ENCODE results near the gene SORCS3. TPM values are rescaled to one million over a fixed set of nuclear protein-coding genes. Genes with fewer than 3 reads are reported as not detected.

Gene SORCS3
- polyA plus RNA-seq, 1 donor from 2014 or later, result 9.8 TPM

DNA sequence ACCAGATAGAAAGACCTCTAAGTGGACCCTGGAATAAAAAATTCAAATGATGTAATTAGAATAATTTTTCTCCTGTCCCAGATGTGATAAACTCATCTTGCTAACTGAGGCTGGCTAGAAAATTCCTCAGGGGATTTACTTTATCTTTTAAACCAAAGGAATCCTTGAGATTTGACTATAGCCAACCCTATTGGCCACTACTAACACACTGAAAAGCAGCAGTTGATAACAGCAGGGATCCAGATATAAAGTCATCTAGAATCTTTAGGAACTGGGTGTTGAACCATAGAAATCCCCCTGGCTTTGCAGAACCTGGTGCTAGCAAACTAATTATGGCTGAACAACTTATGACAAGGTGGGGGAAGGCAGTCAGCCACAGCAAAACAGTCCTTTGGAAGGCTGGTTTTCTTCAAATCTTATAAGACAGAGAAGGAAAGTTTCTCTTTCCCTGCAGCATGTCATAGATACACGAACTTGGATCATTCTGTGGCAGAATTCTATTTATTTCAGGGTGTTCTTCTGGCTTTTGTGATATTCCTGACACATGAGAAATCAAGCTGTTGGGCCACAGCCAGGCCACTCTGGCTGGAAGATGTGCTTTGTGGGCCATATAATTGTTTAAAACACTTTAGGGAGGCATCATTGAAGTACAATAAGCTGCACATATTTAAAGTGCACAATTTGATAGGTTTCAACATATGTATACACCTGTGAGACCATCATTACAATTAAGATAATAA is 643.6 kb downstream of the SORCS3 start:
- no peaks in the 10 kb centered on the region for H3F3A ChIP-seq (ENCODE audit: insufficient read depth, low read length, poor library complexity, severe bottlenecking)
- no peaks in the 10 kb centered on the region for H3K79me2 ChIP-seq (replicated peaks; ENCODE audit: insufficient read depth, low read length)
- no peaks in the 10 kb centered on the region for H3K9me2 ChIP-seq (ENCODE audit: insufficient read depth, low read length)
- H3K9ac ChIP-seq (ENCODE audit: low read length), result no peak overlapping the region
- no peak overlapping the region for H3K4me2 ChIP-seq (ENCODE audit: low read length)
- H4K20me1 ChIP-seq (ENCODE audit: insufficient read depth), result no peaks in the 10 kb centered on the region
- H3K9me3 ChIP-seq (ENCODE audit: low read length), result no peaks in the 10 kb centered on the region
- no peaks in the 10 kb centered on the region for H3K27me3 ChIP-seq (ENCODE audit: insufficient read depth, low read depth, low read length)
- H3K36me3 ChIP-seq (ENCODE audit: insufficient read depth, low read length), result no peaks in the 10 kb centered on the region
- no peak overlapping the region for H3K27ac ChIP-seq (ENCODE audit: low read length)
- H3K4me3 ChIP-seq (ENCODE audit: low read length), result no peak overlapping the region
- TF ChIP-seq EP300 (conservative IDR thresholded peaks at IDR 0.05; ENCODE audit: poor library complexity, severe bottlenecking) (no peak), POLR2AphosphoS5 (IDR thresholded peaks at IDR 0.05) (no peak), RAD21 (conservative IDR thresholded peaks at IDR 0.05) (no peak), CTCF (IDR thresholded peaks at IDR 0.05; ENCODE audit: poor library complexity, severe bottlenecking) (no peak), TAF1 (IDR thresholded peaks at IDR 0.05; ENCODE audit: low read depth) (no peak), MXI1 (conservative IDR thresholded peaks at IDR 0.05; ENCODE audit: poor library complexity, severe bottlenecking) (no peak), SMC3 (conservative IDR thresholded peaks at IDR 0.05; ENCODE audit: poor library complexity) (no peak), EZH2 (IDR thresholded peaks at IDR 0.05; ENCODE audit: borderline replicate concordance, insufficient read depth, low read length, poor library complexity, severe bottlenecking) (no peak)
- TF ChIP-seq, protein P1, sequence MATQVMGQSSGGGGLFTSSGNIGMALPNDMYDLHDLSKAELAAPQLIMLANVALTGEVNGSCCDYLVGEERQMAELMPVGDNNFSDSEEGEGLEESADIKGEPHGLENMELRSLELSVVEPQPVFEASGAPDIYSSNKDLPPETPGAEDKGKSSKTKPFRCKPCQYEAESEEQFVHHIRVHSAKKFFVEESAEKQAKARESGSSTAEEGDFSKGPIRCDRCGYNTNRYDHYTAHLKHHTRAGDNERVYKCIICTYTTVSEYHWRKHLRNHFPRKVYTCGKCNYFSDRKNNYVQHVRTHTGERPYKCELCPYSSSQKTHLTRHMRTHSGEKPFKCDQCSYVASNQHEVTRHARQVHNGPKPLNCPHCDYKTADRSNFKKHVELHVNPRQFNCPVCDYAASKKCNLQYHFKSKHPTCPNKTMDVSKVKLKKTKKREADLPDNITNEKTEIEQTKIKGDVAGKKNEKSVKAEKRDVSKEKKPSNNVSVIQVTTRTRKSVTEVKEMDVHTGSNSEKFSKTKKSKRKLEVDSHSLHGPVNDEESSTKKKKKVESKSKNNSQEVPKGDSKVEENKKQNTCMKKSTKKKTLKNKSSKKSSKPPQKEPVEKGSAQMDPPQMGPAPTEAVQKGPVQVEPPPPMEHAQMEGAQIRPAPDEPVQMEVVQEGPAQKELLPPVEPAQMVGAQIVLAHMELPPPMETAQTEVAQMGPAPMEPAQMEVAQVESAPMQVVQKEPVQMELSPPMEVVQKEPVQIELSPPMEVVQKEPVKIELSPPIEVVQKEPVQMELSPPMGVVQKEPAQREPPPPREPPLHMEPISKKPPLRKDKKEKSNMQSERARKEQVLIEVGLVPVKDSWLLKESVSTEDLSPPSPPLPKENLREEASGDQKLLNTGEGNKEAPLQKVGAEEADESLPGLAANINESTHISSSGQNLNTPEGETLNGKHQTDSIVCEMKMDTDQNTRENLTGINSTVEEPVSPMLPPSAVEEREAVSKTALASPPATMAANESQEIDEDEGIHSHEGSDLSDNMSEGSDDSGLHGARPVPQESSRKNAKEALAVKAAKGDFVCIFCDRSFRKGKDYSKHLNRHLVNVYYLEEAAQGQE (IDR thresholded peaks at IDR 0.05; ENCODE audit: borderline replicate concordance), result no peak
- no peak overlapping the region for H2AFZ ChIP-seq (ENCODE audit: low read depth, low read length)

- Histone ChIP-seq H4K20me1 (ENCODE audit: insufficient read depth) (no peaks in the 10 kb centered on the region), H3K4me2 (ENCODE audit: low read length) (no peak overlapping the region), H3K9me3 (ENCODE audit: low read length) (no peaks in the 10 kb centered on the region), H3K9ac (ENCODE audit: low read length) (no peak overlapping the region), H3F3A (ENCODE audit: insufficient read depth, low read length, poor library complexity, severe bottlenecking) (no peaks in the 10 kb centered on the region), H2AFZ (ENCODE audit: low read depth, low read length) (no peak overlapping the region), H3K36me3 (ENCODE audit: insufficient read depth, low read length) (no peaks in the 10 kb centered on the region), H3K27me3 (ENCODE audit: insufficient read depth, low read depth, low read length) (no peaks in the 10 kb centered on the region), H3K79me2 (replicated peaks; ENCODE audit: insufficient read depth, low read length) (no peaks in the 10 kb centered on the region), H3K27ac (ENCODE audit: low read length) (no peak overlapping the region), H3K4me3 (ENCODE audit: low read length) (no peak overlapping the region), H3K9me2 (ENCODE audit: insufficient read depth, low read length) (no peaks in the 10 kb centered on the region)
- TF ChIP-seq TAF1 (IDR thresholded peaks at IDR 0.05; ENCODE audit: low read depth) (no peak), CTCF (IDR thresholded peaks at IDR 0.05; ENCODE audit: poor library complexity, severe bottlenecking) (no peak), SMC3 (conservative IDR thresholded peaks at IDR 0.05; ENCODE audit: poor library complexity) (no peak), EZH2 (IDR thresholded peaks at IDR 0.05; ENCODE audit: borderline replicate concordance, insufficient read depth, low read length, poor library complexity, severe bottlenecking) (no peak)
- TF ChIP-seq, protein P1 (IDR thresholded peaks at IDR 0.05; ENCODE audit: borderline replicate concordance), result no peak
These were observed 646.9 kb downstream of the SORCS3 start for GRCh38 chr10:105288026-105288425.
